ENCODE results near the gene LRRC4C.
"Not testable (repeated sequence)": the region's sequence is repeated elsewhere in the genome, so short reads cannot be mapped to it uniquely, and the experiment has no call there.

The LRRC4C gene

DNA sequence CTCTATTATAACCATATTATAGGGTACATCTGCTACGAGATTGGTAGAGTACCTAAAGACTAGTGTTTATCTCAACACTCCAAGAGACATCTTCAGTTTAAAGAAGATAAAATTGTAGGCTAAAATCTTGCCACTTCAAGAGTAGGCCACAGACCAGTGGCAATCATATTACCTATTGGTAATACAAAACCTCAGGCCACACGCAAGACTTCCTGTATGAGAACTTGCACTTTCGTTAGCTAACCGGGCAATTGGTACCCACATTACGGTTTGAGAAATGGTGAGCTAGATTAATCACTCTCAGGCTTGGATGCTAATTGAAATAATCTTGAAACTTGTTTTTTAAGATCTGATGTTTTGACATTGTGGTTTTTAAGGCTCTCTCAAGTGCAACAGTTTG lies 772.7 kb downstream of the LRRC4C start:
- DNase-seq (ENCODE audit: low read depth), result no peak

DNA sequence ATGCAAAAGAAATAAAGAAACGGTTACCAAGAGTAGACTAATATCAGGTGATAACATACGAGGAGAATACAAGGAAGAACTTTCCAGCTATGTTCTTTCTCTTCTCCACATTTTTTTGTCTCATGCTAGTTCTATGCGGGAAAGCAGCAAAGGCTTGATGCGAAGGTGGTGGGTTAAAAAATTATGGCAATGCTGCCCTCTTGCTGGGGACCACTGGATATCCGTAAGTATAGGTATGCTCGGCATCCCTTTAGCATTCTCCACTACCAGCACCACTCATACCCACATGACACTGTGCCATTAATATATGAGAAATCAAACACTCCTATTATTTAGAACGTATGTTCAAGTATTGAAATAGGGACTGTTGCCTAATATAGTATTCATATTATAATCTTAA lies 776.4 kb downstream of the LRRC4C start:
- DNase-seq (ENCODE audit: low read depth), result no peak

DNA sequence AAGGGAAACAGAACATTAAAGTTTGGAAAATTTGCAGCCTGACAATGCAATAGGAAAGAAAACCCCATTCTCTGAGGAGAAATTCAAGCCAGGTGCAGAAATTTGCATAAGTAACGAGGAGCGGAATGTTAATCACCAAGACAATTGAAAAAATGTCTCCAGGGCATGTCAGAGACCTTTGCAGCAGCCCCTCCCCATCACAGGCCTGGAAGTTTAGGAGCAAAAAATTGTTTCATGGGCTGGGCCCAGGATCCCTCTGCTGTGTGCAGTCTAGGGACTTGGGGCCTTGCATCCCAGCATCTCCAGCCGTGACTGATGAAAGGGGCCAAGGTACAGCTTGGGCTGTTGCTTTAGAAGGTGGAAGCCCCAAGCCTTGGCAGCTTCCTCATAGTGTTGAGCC lies 780.2 kb downstream of the LRRC4C start:
- DNase-seq (ENCODE audit: low read depth), result no peak

DNA sequence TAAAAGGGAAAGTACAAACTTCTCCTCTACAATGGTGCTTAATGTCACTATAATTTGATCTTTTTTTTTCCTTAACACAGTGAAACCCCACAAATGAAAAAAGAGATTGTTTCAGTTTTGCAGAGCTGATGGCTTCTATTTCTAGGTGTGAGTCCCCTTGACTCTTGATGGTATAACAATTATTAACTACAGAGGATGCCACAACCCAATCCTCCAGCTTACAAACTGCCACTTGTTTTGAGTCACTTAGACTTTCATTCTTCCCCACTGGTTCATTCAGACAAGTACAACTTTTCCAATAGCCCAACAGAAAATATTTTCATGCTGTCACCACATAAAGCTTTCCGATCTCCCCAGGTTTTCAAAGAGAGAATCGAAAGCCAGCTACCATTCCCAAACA lies 812.2 kb downstream of the LRRC4C start:
- DNase-seq (ENCODE audit: low read depth), result no peak

DNA sequence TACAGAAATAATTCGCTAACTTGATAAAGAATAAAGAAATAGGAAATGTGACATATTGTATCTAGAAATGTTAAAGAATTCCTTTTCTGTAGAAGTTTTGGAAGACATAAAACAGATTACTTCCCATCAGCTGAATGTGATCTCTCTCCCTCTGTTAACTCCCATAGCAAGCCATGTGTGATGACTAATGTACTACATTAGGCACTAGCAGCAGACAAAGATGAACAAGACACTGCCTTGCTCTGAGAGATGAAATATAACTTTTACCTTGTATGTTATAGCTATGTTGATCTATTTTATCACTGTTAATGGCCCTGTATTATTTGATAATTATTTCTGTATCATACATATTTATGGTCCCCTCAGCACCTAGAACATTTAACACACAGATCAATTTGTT lies 817.2 kb downstream of the LRRC4C start:
- DNase-seq (ENCODE audit: low read depth), result no peak

DNA sequence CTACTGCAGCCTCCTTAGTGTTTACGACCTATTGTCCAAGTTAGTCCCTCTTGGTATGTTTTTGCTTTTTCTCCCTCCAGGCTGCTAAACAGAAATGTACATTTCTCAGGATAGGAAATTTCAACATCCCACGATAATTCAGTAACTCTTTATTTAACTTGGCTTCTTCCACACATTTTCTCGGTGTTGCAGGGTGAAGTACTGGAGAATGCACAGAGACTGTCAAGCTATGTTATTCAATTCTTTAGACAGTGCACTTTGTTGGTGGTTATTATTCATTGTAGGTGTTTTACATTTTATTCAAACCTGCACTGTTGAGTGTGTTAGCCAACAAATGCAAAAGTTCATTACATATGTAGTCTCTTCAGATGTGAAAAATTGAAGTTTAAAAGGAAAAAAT lies 839.8 kb downstream of the LRRC4C start:
- DNase-seq (ENCODE audit: low read depth), result no peak

DNA sequence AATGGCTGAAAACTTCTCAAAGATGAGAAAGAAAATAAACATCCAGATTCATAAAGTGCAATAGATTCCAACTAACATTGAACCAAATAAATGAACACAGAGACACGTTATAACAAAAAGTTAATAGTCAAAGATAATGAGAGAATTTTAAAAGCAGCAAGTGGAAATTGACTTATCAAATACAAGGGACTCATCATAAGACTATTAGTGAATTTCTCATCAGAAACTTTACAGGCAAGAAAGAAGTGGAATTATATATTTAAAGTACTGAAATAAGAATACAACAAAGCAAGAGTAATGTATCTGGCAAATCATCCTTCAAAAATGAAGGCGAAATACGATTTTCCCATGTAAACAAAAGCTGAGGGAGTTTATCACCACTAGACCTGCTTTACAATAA lies 852.7 kb downstream of the LRRC4C start:
- no peak for DNase-seq (ENCODE audit: low read depth)

DNA sequence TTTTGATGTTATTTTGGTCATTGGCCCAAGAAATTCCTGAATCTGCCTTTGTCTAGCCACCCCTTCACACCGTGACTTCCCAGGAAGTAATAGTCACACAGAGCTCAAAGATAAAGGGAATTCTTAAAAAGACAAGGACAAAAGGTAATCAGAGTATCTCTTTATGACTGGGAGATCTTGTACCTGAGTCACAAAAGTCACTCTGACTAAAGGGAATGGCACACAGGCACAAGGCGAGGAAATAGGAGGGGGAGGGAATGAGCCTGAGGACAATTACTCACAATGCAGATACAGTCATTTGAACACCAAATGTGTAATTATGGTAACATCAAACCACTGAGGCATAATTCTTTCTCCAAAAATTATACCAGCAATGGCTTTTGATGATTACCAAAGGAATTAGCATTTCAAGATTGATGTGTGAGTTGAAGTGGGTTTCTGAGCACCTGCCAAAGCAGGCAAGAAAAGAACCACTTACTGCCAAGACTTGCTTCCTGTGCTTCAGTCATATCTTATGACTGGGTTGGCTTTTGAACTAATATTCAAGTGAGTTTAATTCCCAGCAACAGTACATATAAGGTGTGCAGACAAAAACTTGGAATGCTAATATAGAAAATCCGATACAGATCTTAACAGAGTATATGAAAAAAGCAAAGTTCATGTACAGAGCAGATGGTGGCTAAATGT lies 856.4 kb downstream of the LRRC4C start:
- no peak for DNase-seq (ENCODE audit: low read depth)

DNA sequence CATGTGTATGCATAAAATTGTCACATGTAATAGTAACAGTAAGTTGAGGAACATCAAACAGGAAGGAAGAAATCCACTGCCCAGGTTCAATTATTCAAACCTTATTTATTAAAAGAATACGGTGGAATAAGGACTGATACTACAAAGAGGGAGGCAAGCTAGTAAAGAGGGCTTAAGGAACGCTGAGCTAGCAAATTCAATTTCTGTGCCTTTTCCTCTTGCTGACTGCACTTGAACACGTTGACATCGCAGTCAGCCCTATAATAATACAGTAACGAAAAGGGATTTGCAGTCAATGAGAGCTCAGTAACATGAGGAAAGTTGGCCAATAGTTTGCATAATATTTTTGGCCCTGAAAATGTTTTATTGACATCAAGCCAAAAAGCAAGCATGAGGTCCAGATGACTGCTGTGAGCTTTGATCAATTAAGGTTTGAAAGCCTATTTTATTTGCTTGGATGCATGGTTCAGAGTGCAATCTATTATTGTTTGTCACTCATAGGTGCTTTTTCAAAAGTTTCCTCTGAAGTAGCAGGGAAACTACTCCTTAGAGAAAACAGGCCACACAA lies 861.8 kb downstream of the LRRC4C start:
- DNase-seq (ENCODE audit: low read depth), result no peak

DNA sequence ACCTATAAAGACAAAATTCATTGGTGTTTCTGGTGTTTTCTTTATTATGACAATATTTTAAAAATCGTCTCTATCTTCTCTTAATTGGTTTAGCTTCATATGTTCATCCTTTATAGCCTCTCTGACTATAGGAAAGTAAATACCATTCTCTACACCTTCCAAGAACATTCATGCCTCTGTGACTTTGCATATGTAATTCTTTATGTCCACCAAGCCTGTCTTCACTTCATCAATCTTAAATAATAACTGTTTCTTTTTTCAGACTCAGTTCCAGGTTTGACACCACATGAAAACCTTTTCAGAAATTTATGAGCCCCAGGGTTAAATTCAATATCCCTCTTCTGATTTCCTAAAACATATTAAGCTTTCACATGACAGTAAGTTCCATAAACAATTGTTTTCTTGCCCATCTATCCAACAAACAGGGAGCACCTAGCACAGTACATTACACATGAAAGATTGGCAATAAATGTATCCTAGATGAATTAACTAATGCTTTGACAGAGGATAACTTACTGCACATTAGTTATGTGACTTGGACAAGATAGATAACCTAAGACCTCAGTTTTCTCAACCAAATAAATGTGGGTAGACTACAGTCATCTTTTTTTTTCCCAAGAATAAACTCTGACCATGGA lies 886.1 kb downstream of the LRRC4C start:
- DNase-seq (ENCODE audit: low read depth), result no peak

DNA sequence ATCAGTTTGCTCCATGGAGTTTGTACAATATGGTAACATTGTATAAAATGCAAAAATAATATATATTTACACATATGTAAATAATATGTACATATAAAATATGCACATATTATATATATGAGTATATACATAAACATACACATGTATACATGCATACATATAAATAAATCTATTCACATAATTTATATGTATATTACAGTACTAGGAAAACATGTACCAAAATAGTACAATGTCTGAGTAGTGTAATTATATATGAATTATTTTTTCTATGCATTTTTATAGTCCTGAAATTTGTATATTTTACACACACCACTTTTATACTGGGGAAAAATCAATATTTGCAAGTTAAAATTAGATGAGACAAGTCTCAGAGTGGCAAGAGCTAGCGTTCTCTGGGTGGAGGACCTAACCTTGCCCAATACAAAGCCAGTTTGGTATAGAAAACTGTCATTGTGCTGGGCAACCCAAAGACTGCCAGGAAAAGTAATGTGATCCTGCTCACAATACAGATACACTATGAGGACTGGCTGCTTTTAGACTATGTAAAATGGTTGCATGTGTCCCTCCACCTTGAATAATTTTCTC lies 889.4 kb downstream of the LRRC4C start:
- no peak for DNase-seq (ENCODE audit: low read depth)

DNA sequence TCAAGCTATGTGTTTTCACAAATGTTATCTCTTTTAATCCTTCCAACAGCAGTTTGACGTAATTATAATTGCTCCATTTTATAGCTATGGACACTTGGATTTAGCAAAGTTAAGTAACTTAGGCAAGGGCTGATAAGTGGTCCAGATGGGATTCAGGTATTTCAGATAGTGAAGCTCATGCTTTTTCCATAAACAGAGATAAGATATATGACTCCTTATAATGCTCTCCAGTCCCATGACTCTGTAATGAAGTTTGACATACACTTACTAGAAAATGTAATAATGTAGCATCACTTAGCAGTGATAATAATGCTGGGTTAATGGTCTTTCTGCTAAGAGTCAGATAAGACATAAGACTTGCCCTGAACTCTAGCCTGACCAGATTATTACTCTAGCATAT lies 892.1 kb downstream of the LRRC4C start:
- DNase-seq (ENCODE audit: low read depth), result no peak

DNA sequence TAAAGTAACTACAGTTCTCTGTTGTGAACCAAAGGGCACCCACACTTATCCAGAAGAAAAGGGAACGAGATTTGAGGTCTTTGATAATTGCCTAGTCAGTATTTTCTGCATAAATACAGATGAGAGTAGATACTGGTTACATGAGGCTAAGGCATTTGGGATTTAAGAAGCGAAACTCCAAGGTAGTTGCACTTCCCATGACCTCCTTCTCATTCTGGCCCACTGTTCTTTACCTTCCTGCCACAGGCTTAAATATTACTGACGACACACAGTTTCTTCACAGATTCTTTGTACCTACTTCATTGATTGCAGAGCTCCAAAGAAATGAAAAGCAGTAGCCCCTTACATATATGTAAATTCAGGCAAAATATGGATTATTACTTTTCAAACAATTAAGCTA lies 915.3 kb downstream of the LRRC4C start:
- no peak for DNase-seq (ENCODE audit: low read depth)

DNA sequence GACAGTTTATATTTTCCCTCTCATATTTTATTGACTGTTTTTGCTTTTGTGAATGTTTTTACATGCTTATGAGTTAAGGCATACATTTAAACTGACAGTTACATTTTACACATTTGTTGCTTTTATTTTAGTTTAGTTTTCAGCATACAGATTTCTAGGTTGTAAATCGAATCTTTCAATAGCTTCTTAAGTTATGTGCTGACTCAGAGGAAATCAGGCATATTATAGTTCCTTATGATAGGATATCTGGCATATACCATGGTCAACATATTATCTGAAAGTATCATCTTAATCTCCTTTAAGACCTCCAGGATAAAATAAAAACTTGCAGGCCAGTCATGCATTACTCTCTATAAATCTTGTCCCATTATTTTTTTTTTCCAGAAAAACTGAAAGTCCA lies 916.6 kb downstream of the LRRC4C start:
- DNase-seq (ENCODE audit: low read depth), result no peak

DNA sequence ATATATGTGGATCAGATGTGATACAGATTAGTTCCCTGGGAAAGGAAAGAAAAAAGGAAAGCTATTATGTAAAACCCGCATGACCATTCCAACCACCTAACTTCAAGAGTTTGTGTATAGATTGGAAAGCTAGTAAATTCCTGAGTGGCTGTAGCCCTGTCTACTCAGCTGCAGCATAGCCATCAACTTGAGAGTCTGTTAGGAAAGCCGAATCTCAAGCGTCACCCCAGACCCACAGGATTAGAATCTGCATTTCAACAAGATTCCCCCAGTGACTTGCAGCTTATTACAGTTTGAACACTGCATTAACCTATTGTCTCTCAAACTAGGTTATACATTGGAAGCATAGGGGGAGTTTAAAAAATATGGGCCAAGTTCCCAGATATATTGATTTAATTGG lies 921.7 kb downstream of the LRRC4C start:
- no peak for DNase-seq (ENCODE audit: low read depth)

DNA sequence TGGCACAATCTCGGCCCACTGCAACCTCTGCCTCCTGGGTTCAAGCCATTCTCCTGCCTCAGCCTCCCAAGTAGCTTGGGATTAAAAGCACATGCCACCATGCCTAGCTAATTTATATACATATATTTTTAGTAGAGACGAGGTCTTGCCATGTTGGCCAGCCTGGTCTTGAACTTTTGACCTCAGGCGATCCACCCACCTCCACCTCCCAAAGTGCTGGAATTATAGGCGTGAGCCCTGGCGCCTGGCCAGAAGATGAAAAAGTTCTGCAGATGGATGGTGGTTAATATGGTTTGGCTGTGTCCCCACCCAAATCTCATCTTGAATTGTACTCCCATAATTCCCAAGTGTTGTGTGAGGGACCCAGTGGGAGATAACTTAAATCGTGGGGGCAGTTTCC lies 937.4 kb downstream of the LRRC4C start:
- DNase-seq (ENCODE audit: low read depth), result not testable (repeated sequence)

DNA sequence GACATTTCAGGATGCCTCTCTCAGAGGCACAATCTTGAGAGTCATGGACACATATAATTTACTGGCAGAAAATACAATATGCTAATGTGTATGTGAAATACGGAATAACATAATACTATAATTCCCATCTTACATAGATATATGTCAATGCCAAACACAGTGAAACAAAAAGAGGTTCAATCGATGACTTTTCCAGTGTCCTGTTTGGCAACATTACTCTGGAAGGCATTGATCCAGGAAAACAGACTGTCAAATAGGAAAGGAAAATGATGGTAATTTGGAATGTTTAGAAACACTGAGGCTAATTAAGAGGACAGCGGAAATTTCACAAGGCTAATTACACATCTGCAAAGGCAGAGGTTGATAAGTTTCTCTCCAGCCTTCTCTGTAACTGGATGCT lies 942.3 kb downstream of the LRRC4C start:
- no peak for DNase-seq (ENCODE audit: low read depth)

DNA sequence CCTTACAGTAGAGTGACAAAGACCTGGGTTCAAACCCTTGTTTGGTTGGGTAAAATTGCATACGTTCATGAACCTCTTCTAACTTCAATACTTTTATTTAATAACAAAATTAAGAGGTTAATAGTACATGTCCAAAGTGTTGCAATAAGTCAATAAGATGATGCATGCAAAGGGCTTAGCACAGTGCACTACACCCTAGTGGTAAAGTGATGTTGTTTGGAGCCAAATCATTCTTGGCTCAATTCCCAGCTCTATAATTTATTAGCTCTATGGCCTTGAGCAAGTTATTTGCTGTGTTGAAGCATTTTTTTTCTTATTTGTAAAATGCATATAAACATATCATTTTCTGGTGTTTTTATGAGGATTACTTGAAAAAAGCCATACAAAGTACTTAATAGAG lies 945.3 kb downstream of the LRRC4C start:
- no peak for DNase-seq (ENCODE audit: low read depth)

DNA sequence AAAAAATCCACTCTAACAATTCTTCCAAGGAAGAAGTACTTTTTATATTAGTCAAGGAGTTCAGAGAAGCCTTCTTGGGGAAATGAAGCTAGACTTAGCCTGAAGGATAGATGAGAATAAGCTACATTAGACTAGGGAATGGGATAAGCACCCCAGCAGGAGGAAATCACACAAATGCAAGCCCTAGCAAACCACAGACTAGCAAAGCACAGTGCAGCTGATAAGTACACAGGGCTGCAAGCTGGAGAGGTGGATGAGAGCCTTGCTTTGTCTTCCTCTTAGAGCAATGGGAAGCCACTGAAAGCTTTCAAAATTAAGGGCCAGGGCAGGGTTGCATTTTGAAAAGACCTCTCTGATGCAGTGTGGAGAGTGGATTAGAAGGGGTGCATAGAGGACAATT lies 946.2 kb downstream of the LRRC4C start:
- DNase-seq (ENCODE audit: low read depth), result no peak

DNA sequence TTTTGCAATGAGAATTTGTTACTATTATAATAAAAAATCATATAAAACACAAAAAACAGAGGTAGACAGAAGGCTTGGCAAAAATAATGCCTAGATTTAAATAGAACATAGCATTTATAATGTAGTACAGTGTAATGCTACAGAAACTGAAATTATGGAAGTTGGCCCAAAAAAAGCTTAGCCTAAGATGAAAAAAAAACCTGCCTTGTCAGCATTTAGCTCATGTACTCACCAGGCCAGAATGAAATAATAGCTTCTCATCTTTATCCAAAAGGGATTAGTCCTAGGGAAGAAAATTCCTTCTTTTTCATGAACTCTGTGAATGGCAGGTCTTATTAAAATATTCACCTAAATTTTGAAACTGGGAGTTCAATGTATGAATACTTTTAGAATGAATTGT lies 951.1 kb downstream of the LRRC4C start:
- DNase-seq (ENCODE audit: low read depth), result no peak

DNA sequence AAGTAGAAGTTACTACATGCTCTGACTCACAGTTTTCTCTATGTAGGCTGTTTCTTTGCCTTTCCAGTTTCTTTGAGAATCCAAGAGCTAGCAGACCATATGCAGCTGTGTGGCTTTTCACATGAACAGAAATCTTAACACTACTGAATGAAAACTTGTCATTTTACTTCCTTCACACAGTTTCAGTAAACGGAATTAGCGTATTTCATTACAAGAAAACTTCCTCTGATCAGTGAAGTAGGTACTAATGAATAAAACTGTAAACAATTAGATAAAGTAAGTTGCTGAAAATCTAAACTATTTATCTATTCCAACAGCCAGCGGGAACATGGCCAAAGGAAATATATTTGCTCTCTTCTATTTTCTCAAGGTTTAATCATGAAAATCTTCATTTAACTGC lies 953.2 kb downstream of the LRRC4C start:
- DNase-seq (ENCODE audit: low read depth), result no peak

DNA sequence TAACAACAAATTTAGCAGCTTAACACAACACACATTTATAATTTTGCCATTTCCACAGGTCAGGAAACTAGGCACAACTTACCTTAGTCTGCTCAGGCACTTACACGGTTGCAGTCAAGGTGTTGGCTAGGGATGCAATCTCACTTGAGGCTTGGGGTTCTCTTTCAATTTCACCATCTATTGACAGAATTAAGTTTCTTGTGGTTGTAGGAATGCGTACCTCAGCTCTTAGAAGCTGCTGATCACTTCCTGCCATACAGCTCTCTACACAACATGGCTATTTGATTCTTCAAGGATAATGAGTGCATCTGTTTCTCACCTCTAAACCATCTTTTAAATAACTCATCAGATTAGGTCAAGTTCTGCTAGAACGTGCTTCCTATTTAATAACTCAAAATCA lies 968.1 kb downstream of the LRRC4C start:
- no peak for DNase-seq (ENCODE audit: low read depth)

DNA sequence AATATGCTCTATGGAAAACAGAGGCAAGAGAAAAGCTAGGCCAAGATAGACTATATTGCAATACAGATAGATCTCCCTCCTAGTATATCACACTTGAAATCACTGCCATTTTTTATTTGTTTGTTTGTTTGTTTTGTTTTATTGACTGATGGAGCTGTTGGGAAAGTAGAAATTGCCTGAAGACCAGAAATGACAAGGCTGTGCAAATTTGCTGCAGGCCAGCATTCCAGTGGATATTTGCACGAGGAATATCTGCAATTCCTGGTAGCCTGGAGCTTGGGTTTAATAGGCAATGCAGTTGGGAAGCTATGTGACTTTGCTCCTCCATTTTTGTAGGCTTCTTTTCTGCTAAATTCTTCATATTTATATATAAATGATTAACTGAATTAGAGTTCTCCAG lies 991.7 kb downstream of the LRRC4C start:
- DNase-seq (ENCODE audit: low read depth), result no peak

DNA sequence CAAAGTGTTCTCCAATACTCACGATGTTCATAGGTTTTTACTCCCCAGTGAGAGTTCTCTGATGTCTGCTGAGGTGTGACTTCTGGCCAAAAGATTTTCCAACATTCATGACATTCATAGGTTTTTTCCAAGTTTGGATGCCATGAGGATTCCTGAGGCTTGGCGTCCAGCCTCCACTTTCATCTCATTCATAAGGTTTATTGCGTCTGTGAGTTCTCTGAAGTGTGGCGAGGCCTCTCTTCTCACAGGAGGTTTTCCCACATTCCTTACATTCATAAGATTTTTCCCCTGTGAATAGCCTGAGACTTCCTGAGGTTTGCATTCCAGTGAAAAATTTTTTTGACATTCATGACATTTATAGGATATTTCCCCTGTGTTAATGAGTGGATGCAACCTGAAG lies 1014.1 kb downstream of the LRRC4C start:
- DNase-seq (ENCODE audit: low read depth), result no peak
